ENCODE measurements around the gene ABI2. TPM values are rescaled to one million over a fixed set of nuclear protein-coding genes. Genes with fewer than 3 reads are reported as not detected.

Gene ABI2
- total and polyA plus RNA-seq, 2 donors (not counting 1 experiment from before 2014, with no cell fraction given) = 32.2 to 60.9 TPM

GRCh38 chr2:203441463-203441862 is 113.3 kb downstream of the ABI2 start:
- peaks cover 1% of the 10 kb centered on the region for H3K79me2 ChIP-seq (ENCODE audit: control insufficient read depth, insufficient read depth, low read length)
- no peak overlapping the region for H3K4me3 ChIP-seq (replicated peaks in 1 of 4; ENCODE audit: control extremely low read depth in 1 of 4, insufficient read depth in 1 of 4, low read depth in 3 of 4, low read length in 4 of 4)
- no peaks in the 10 kb centered on the region for H4K20me1 ChIP-seq (ENCODE audit: control insufficient read depth, extremely low read depth, insufficient read depth, low read length)

GRCh38 chr2:203442463-203442862 is 114.3 kb downstream of the ABI2 start:
- H3K4me3 ChIP-seq (replicated peaks in 1 of 4; ENCODE audit: control extremely low read depth in 1 of 4, insufficient read depth in 1 of 4, low read depth in 3 of 4, low read length in 4 of 4) = no peak overlapping the region
- no peak overlapping the region for H2AFZ ChIP-seq (ENCODE audit: low read length)
- H3K9me3 ChIP-seq (ENCODE audit: control insufficient read depth, insufficient read depth, low read depth, low read length) = no peaks in the 10 kb centered on the region
- H3K36me3 ChIP-seq (ENCODE audit: control insufficient read depth, insufficient read depth, low read length) = peaks cover 9% of the 10 kb centered on the region
- H3K4me1 ChIP-seq (ENCODE audit: control insufficient read depth, extremely low read depth, insufficient read depth, low read length) = no peaks in the 10 kb centered on the region
- no peaks in the 10 kb centered on the region for H4K20me1 ChIP-seq (ENCODE audit: control insufficient read depth, extremely low read depth, insufficient read depth, low read length)
- H3K4me2 ChIP-seq (ENCODE audit: extremely low read depth, insufficient read depth, low read length) = no peak overlapping the region
- DNase-seq (ENCODE audit: low read depth in 2 of 2) = no peak
- no peaks in the 10 kb centered on the region for H3K79me2 ChIP-seq (ENCODE audit: control insufficient read depth, insufficient read depth, low read length)
- H3K27ac ChIP-seq (ENCODE audit: insufficient read depth, low read length) = no peak overlapping the region
- H3K27me3 ChIP-seq (ENCODE audit: control insufficient read depth, insufficient read depth, low read length) = no peaks in the 10 kb centered on the region
- H3K9ac ChIP-seq (ENCODE audit: insufficient read depth, low read length) = no peak overlapping the region
- TF ChIP-seq CTCF (conservative IDR thresholded peaks at IDR 0.05 in 1 of 2, IDR thresholded peaks at IDR 0.05 in 1 of 2; ENCODE audit: low read depth in 1 of 2, low read length in 2 of 2) (no peak), EZH2 (IDR thresholded peaks at IDR 0.05; ENCODE audit: low read length, missing control alignments) (no peak)

More at GRCh38 chr2:203441463-203441862, 113.3 kb downstream of the ABI2 start:
- Histone ChIP-seq H3K4me2 (ENCODE audit: extremely low read depth, insufficient read depth, low read length) (no peak overlapping the region), H3K27me3 (ENCODE audit: control insufficient read depth, insufficient read depth, low read length) (no peaks in the 10 kb centered on the region), H3K27ac (ENCODE audit: insufficient read depth, low read length) (no peak overlapping the region), H3K9me3 (ENCODE audit: control insufficient read depth, insufficient read depth, low read depth, low read length) (no peaks in the 10 kb centered on the region), H3K9ac (ENCODE audit: insufficient read depth, low read length) (no peak overlapping the region), H3K4me1 (ENCODE audit: control insufficient read depth, extremely low read depth, insufficient read depth, low read length) (no peaks in the 10 kb centered on the region), H3K36me3 (ENCODE audit: control insufficient read depth, insufficient read depth, low read length) (peaks cover 9% of the 10 kb centered on the region), H2AFZ (ENCODE audit: low read length) (no peak overlapping the region)
- TF ChIP-seq EZH2 (IDR thresholded peaks at IDR 0.05; ENCODE audit: low read length, missing control alignments) (no peak), CTCF (conservative IDR thresholded peaks at IDR 0.05 in 1 of 2, IDR thresholded peaks at IDR 0.05 in 1 of 2; ENCODE audit: low read depth in 1 of 2, low read length in 2 of 2) (no peak)
- DNase-seq (ENCODE audit: low read depth in 2 of 2) = no peak

GRCh38 chr2:203444738-203445137 is 116.5 kb downstream of the ABI2 start:
- peaks cover 4% of the 10 kb centered on the region for H3K36me3 ChIP-seq (ENCODE audit: control insufficient read depth, insufficient read depth, low read length)
- H3K4me1 ChIP-seq (ENCODE audit: control insufficient read depth, extremely low read depth, insufficient read depth, low read length) = no peaks in the 10 kb centered on the region
- no peaks in the 10 kb centered on the region for H3K27me3 ChIP-seq (ENCODE audit: control insufficient read depth, insufficient read depth, low read length)
- no peaks in the 10 kb centered on the region for H3K9me3 ChIP-seq (ENCODE audit: control insufficient read depth, insufficient read depth, low read depth, low read length)
- H3K79me2 ChIP-seq (ENCODE audit: control insufficient read depth, insufficient read depth, low read length) = no peaks in the 10 kb centered on the region
- no peak overlapping the region for H2AFZ ChIP-seq (ENCODE audit: low read length)
- H4K20me1 ChIP-seq (ENCODE audit: control insufficient read depth, extremely low read depth, insufficient read depth, low read length) = no peaks in the 10 kb centered on the region
- H3K27ac ChIP-seq (ENCODE audit: insufficient read depth, low read length) = no peak overlapping the region
- no peak overlapping the region for H3K9ac ChIP-seq (ENCODE audit: insufficient read depth, low read length)
- TF ChIP-seq EZH2 (IDR thresholded peaks at IDR 0.05; ENCODE audit: low read length, missing control alignments) = no peak
- TF ChIP-seq CTCF (conservative IDR thresholded peaks at IDR 0.05 in 1 of 2, IDR thresholded peaks at IDR 0.05 in 1 of 2; ENCODE audit: low read depth in 1 of 2, low read length in 2 of 2) = no peak
- no peak overlapping the region for H3K4me3 ChIP-seq (replicated peaks in 1 of 4; ENCODE audit: control extremely low read depth in 1 of 4, insufficient read depth in 1 of 4, low read depth in 3 of 4, low read length in 4 of 4)
- H3K4me2 ChIP-seq (ENCODE audit: extremely low read depth, insufficient read depth, low read length) = no peak overlapping the region
- no peak for DNase-seq (ENCODE audit: low read depth in 2 of 2)

Data from fibroblast of lung (primary cell).